T-cell (primary cell): ENCODE data around the gene CA5A. TPM values are rescaled to one million over a fixed set of nuclear protein-coding genes. Genes with fewer than 3 reads are reported as not detected.
"Not testable (repeated sequence)": the region's sequence is repeated elsewhere in the genome, so short reads cannot be mapped to it uniquely, and the experiment has no call there.

Experiments
- ATAC-seq, 4 experiments: fragments of 200-7000 bp in 3 of 4; fragments of 150-1000 bp in 1 of 4; cut with Tn5 transposase; replicated peaks in 1 of 4; 1 replicate in 3 of 4; 2 replicates in 1 of 4; pipeline ENCODE4 v1.10.0; 2021; ENCODE audit warnings: moderate library complexity in 3 of 4, mild to moderate bottlenecking in 2 of 4, moderate number of reproducible peaks in 1 of 4
- CTCF ChIA-PET, 2 donors: fragments of 300-600 bp; sonication (Branson Sonifier 250); formaldehyde crosslinking; loops; one replicate each; lab custom pipeline; 2022; ENCODE audit warnings: antibody characterized with exemption in 2 of 2; lab: Charles Lee
- POLR2A ChIA-PET, 2 donors: fragments of 300-600 bp; sonication (Branson Sonifier 250); formaldehyde crosslinking; loops; one replicate each; lab custom pipeline; 2022; ENCODE audit warnings: antibody characterized with exemption in 2 of 2; lab: Charles Lee
- DNase-seq, 35 experiments: peaks; one replicate each; pipeline versions ENCODE4 v3.0.0 to v3.0.0-alpha.2; 2013 to 2023
- H3K27ac ChIP-seq: one replicate; pipeline ENCODE4 v1.5.1; 2013; ENCODE audit warnings: low read length
- H3K27me3 ChIP-seq, 2 experiments: replicated peaks in 1 of 2; 1 replicate in 1 of 2; 2 replicates in 1 of 2; pipeline versions ENCODE4 v1.6.1 to v1.7.0; 2013; ENCODE audit warnings: low read length in 1 of 2, mixed read lengths in 1 of 2; ENCODE audit not compliant: control insufficient read depth in 2 of 2, insufficient read depth in 2 of 2; ENCODE audit errors: extremely low read depth in 1 of 2
- H3K36me3 ChIP-seq, 2 donors: 1 replicate in 1 of 2; 2 replicates in 1 of 2; pipeline versions ENCODE4 v1.6.1 to v1.7.0; 2013; ENCODE audit warnings: low read length in 1 of 2; ENCODE audit not compliant: control insufficient read depth in 2 of 2, insufficient read depth in 1 of 2; ENCODE audit errors: extremely low read depth in 1 of 2
- H3K4me1 ChIP-seq, 2 experiments: 1 replicate in 1 of 2; 2 replicates in 1 of 2; pipeline versions ENCODE4 v1.6.1 to v1.7.0; 2013; ENCODE audit warnings: low read length in 2 of 2, mixed read lengths in 1 of 2; ENCODE audit not compliant: insufficient read depth in 2 of 2, control insufficient read depth in 1 of 2; ENCODE audit errors: extremely low read depth in 1 of 2
- H3K4me3 ChIP-seq, 2 donors: 1 replicate in 1 of 2; 2 replicates in 1 of 2; pipeline versions ENCODE4 v1.5.1 to v1.7.0; 2013; ENCODE audit warnings: mild to moderate bottlenecking in 2 of 2, low read length in 1 of 2, moderate library complexity in 1 of 2; ENCODE audit not compliant: control insufficient read depth in 1 of 2; ENCODE audit errors: extremely low read depth in 1 of 2
- H3K9me3 ChIP-seq: 2 replicates; pipeline ENCODE4 v1.7.0; 2013
- H3K27ac Mint-ChIP-seq, 2 donors: one replicate each; pipeline ENCODE4 v1.8.0; 2020 to 2021; ENCODE audit warnings: mild to moderate bottlenecking in 2 of 2, mixed read lengths in 2 of 2
- H3K27me3 Mint-ChIP-seq, 2 donors: one replicate each; pipeline ENCODE4 v1.8.0; 2021 to 2022; ENCODE audit warnings: mixed read lengths in 2 of 2
- H3K36me3 Mint-ChIP-seq: one replicate; pipeline ENCODE4 v1.8.0; 2021; ENCODE audit warnings: mixed read lengths
- H3K4me1 Mint-ChIP-seq, 3 donors: one replicate each; pipeline ENCODE4 v1.8.0; 2020 to 2022; ENCODE audit warnings: mixed read lengths in 3 of 3, mild to moderate bottlenecking in 1 of 3
- H3K4me3 Mint-ChIP-seq, 3 donors: one replicate each; pipeline ENCODE4 v1.8.0; 2020 to 2022; ENCODE audit warnings: mild to moderate bottlenecking in 3 of 3, mixed read lengths in 3 of 3, moderate library complexity in 3 of 3
- H3K9me3 Mint-ChIP-seq, 3 donors: one replicate each; pipeline ENCODE4 v1.8.0; 2020 to 2022; ENCODE audit warnings: mixed read lengths in 3 of 3
- WGBS: methylation state at CpG from one replicate; pipeline ENCODE4 v1.1.5; 2013; ENCODE audit warnings: missing lambda C conversion rate; ENCODE audit not compliant: insufficient coverage; 5-methylcytosine and 5-hydroxymethylcytosine counted together
- total RNA-seq, 35 experiments: library from RNA in 6 of 35; stranded (reverse) in 6 of 35; fragments of 120-200 nt in 1 of 35; gene quantifications; one replicate each; pipeline versions ENCODE4 v1.2.1 to v1.2.4 and lab custom pipeline; 2013 to 2026

The CA5A gene
- total RNA-seq, 5 donors from 2014 or later (not counting 1 experiment from before 2014, with no cell fraction given) = 0.20 TPM; not detected in 4

DNA sequence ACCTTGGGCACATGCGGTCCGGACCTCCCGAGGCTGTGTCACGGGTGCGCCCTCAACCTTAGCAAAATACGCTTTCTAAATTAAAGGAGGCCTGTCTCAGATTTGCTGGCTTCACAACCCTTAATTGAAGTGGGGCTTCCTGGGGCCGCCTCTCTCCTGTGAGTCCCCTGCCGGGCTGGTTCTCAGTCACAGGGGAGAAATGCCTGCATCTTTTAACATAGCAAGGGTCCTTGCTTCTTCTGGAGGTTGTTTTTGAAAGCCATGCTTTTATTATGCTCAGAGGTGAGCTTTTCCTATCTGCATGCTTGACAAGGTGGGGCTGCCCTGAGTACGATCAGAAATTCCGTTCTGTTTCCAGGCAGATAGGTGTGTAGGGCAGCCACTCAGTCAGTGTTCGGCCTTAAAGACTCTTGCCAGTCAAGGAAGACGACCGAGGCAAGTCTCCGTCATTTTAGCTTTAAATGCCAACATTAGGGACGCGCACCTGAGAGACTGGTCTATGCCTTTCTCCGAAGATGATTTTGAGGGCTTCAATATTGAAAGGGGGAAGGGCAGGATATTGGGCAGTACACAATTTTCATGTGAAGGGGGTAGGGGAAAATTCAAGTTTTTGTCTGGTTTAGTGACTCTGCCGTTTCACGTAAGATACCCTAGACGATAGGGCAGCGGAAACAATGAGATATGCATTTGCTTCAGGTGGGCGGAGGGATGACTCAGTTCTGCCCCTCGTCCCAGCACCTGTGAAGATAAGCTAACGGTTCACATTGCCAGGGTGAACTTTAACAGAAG, 61.5 kb downstream of the CA5A start:
- Mint-ChIP-seq H3K27ac (peak overlapping the region; percentile 62 to 71), H3K27me3 (peaks cover 0 to 3% of the 10 kb centered on the region in 2 donors), H3K36me3 (no peaks in the 10 kb centered on the region), H3K9me3 (no peaks in the 10 kb centered on the region), H3K4me3 (peak overlapping the region in 2 of 3 donors; percentile 29 to 55), H3K4me1 (peaks cover 18 to 25% (median 18%) of the 10 kb centered on the region in 3 donors)
- Histone ChIP-seq H3K4me3 (no peak overlapping the region), H3K4me1 (peaks cover 0 to 17% of the 10 kb centered on the region in 2 experiments), H3K27ac (no peak overlapping the region), H3K27me3 (peaks cover 0 to 9% of the 10 kb centered on the region in 2 experiments), H3K9me3 (no peaks in the 10 kb centered on the region), H3K36me3 (no peaks in the 10 kb centered on the region)
- ATAC-seq (peak; percentile 49 to 69 (median 54)), DNase-seq (peak in 1 of 35 experiments; percentile 41)
- ChIA-PET CTCF (interaction anchor here (0.6 to 1.3 kb wide), 9 partner anchors 25 to 696 kb away, joined by 3 to 8 read pairs (median 3); partner anchors contain the start of gene ZC3H18 (in 1 of the 2)), POLR2A (interaction anchor here in 1 of 2 donors (0.7 kb wide), 1 partner anchor 96 kb away, joined by 4 read pairs; no protein-coding TSS in a partner anchor)
- 40% methylated on average over 22 of the region's 24 CpGs for WGBS

- DNase-seq, H3K9me3 Mint-ChIP-seq, H3K36me3 ChIP-seq, H3K27me3 Mint-ChIP-seq, H3K27ac ChIP-seq, ATAC-seq, H3K4me3 ChIP-seq, H3K27me3 ChIP-seq, H3K36me3 Mint-ChIP-seq, H3K9me3 ChIP-seq: not testable (repeated sequence)
- H3K4me1 Mint-ChIP-seq = peaks cover 45 to 53% (median 47%) of the 10 kb centered on the region in 3 donors
- peaks cover 3 to 49% of the 10 kb centered on the region in 2 experiments for H3K4me1 ChIP-seq
- 88% methylated on average over 11 of the region's 24 CpGs for WGBS
- H3K27ac Mint-ChIP-seq = peak overlapping the region; percentile 73 to 80
- ChIA-PET CTCF (interaction anchor here (0.6 to 5.8 kb wide), 18 partner anchors 14 to 105 kb away, joined by 3 to 165 read pairs (median 4); partner anchors contain the start of gene KLHDC4 (in 1 of the 2)), POLR2A (interaction anchor here (0.7 to 1.1 kb wide), 4 partner anchors 25 to 91 kb away, joined by 3 to 5 read pairs (median 4); no protein-coding TSS in a partner anchor)
- peak overlapping the region; percentile 51 to 99 (median 63) for H3K4me3 Mint-ChIP-seq
Observed at GRCh38 chr16:87870418-87871291, 65.7 kb downstream of the CA5A start.

DNA sequence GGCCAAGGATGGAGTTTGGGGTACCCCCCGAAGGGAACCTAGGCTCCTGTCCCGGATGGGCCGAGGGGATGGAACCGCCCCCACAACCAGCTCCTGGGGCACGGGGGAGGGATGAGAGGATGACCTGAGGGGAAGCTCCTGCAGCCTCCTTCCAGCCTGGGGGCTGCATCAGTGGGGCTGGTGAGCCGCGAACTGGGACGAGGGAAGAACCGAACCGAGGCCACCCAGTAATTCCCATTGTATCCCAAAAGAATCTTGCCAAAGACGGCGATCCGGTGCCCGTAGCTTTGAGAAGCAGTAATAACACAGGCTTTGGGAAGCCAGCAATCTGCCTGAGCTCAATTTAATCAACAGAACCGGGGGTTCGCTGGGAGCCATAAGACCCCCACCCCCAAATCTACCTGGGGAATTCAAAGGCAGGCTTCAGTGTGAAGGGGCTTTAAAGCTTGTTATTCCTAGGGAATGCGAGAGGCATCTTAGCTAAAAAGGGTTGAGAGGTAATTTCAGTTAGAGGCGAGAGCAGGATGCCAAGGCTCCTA, 66.4 kb downstream of the CA5A start:
- ChIA-PET POLR2A (interaction anchor here in 1 of 2 donors (0.7 to 1.0 kb wide), 3 partner anchors 16 to 24 kb away, joined by 3 read pairs; no protein-coding TSS in a partner anchor), CTCF (interaction anchor here (1.4 to 5.8 kb wide), 5 partner anchors 17 to 90 kb away, joined by 3 to 165 read pairs (median 27); no protein-coding TSS in a partner anchor)
- H3K4me1 ChIP-seq = peaks cover 3 to 51% of the 10 kb centered on the region in 2 experiments
- H3K36me3 Mint-ChIP-seq, ATAC-seq, H3K27me3 ChIP-seq, H3K4me3 ChIP-seq, H3K9me3 Mint-ChIP-seq, H3K27me3 Mint-ChIP-seq, H3K36me3 ChIP-seq, DNase-seq, H3K9me3 ChIP-seq, H3K27ac ChIP-seq: not testable (repeated sequence)
- Mint-ChIP-seq H3K4me1 (peaks cover 45 to 54% (median 47%) of the 10 kb centered on the region in 3 donors), H3K27ac (peak overlapping the region in 1 of 2 donors; percentile 39), H3K4me3 (peak overlapping the region; percentile 51 to 99 (median 63))
- 96% methylated on average over 8 of the region's 18 CpGs for WGBS

DNA sequence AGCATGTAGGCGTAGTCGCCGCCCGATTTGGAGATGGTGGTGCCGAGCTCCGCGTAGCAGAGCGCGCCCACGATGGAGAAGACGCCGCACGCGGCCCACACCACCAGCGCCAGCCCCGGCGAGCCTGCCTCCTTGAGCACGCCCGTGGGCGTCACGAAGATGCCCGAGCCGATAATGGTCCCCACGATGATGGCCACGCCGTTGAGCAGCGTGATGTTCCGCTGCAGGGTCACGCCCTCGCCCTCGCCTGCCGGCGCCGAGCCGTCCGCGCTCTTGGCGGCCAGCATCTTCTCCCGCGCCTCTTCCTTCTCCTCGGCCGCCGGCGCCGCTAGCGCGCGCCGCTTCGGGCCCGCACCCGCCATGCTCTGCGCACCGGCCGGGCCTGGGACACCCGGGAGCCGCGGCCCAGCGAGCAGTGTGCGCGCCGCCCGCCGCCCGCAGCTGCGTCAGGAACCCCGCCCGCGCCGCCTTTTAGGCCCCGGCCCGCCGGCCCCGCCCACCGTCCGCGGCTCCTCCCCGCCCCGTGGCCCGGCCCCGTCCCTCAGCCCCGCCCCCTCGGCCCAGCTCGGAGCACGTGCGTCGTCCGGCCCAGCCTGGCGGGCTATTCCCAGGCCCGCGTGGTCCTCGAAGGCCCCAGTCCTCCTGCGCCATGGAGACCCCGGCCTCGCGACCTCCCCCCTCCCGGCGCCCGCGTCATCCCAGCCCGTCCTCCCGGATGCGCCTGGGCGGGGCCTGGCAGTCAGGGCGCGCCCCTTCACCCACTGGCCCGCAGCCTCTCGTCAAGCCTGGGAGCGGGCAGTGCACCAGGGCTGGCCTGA, 67.1 kb downstream of the CA5A start, which contains the start of gene SLC7A5:
Gene SLC7A5 (minus strand): TSS at position 447 of the 818 bp plus-strand sequence. CDS start 85 bp downstream, at position 362.
- ATAC-seq (peak; percentile 74 to 85 (median 80)), DNase-seq (peak; percentile 55 to 91 (median 79))
- H3K27ac ChIP-seq = peak within 1 kb of the TSS; percentile 44
- not testable (repeated sequence) for H3K27me3 Mint-ChIP-seq, H3K9me3 ChIP-seq, H3K36me3 Mint-ChIP-seq, H3K36me3 ChIP-seq, H3K27me3 ChIP-seq, H3K9me3 Mint-ChIP-seq
- peak within 1 kb of the TSS; percentile 86 to 95 for H3K27ac Mint-ChIP-seq
- peak within 1 kb of the TSS; percentile 87 to 99 (median 91) for H3K4me3 Mint-ChIP-seq
- ChIA-PET CTCF (interaction anchor here (0.6 to 5.8 kb wide), 7 partner anchors 16 to 92 kb away, joined by 3 to 165 read pairs (median 6); no protein-coding TSS in a partner anchor), POLR2A (interaction anchor here in 1 of 2 donors (0.7 to 1.6 kb wide), 4 partner anchors 16 to 100 kb away, joined by 3 to 4 read pairs (median 3); no protein-coding TSS in a partner anchor)
- H3K4me3 ChIP-seq = peak within 1 kb of the TSS; percentile 55 to 58
- H3K4me1 ChIP-seq = peaks cover 3 to 49% of the 10 kb centered on the region in 2 experiments
- 1% methylated on average over 101 of the region's 109 CpGs for WGBS
- peaks cover 48 to 55% (median 49%) of the 10 kb centered on the region in 3 donors for H3K4me1 Mint-ChIP-seq

- not testable (repeated sequence) for H3K9me3 ChIP-seq, H3K27me3 ChIP-seq, H3K9me3 Mint-ChIP-seq, H3K36me3 Mint-ChIP-seq, H3K36me3 ChIP-seq, H3K27me3 Mint-ChIP-seq
- ChIA-PET CTCF (interaction anchor here (0.6 to 5.8 kb wide), 5 partner anchors 16 to 88 kb away, joined by 4 to 165 read pairs (median 8); no protein-coding TSS in a partner anchor), POLR2A (interaction anchor here in 1 of 2 donors (0.5 to 1.6 kb wide), 7 partner anchors 9 to 106 kb away, joined by 3 to 9 read pairs (median 3); no protein-coding TSS in a partner anchor)
- Histone ChIP-seq H3K4me1 (peaks cover 3 to 52% of the 10 kb centered on the region in 2 experiments), H3K27ac (peak overlapping the region; percentile 44), H3K4me3 (peak overlapping the region; percentile 55 to 58)
- H3K4me1 Mint-ChIP-seq = peaks cover 49 to 58% (median 50%) of the 10 kb centered on the region in 3 donors
- H3K4me3 Mint-ChIP-seq = peak overlapping the region; percentile 87 to 99 (median 91)
- WGBS = 5% methylated on average over 22 of the region's 37 CpGs
- DNase-seq (peak; percentile 20 to 76 (median 51)), ATAC-seq (peak; percentile 32 to 52 (median 44))
- peak overlapping the region; percentile 86 to 95 for H3K27ac Mint-ChIP-seq
Observed at GRCh38 chr16:87868254-87869029, 67.9 kb downstream of the CA5A start.
